ENCODE data around the gene DCP2. TPM values are rescaled to one million over a fixed set of nuclear protein-coding genes. Genes with fewer than 3 reads are reported as not detected.

Gene DCP2
- total RNA-seq, 2 experiments from 2014 or later = 88.9 to 91.0 TPM

DNA sequence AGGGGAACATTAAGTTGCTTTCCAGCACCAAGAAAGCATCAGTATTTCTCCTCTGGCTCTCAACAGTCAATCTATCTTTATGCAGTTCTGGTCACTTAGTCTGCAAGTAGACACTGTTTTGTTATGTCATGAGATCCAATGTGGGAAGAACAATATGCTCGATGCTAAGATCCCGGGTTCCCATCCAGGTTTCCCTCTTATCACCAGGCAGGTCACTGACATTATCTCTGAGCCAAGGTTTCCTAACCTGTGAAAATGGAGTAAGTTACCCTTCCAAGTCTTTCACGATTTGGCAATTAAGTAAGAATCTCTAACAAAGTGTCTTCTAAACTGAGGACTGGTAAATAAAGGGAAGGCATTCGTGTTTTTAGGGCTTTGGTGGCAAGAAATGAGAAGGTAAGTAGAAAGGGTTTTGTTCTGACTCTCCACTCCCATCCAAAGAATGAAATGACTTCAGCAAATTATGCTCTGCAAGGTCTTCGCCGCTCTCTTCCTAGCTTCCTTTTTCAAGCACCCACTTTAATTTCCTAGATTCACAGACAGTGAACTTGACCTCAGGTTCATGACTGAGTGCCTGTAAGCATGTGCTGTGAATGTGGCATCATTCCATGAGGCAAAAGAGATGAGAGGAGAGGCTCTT, 86.4 kb downstream of the DCP2 start:
- Mint-ChIP-seq H3K36me3 (ENCODE audit: low read depth) (no peaks in the 10 kb centered on the region), H3K4me3 (no peak overlapping the region), H3K27me3 (no peaks in the 10 kb centered on the region), H3K4me1 (ENCODE audit: low read depth) (peaks cover 70% of the 10 kb centered on the region), H3K27ac (peak overlapping the region; percentile 64), H3K9me3 (no peaks in the 10 kb centered on the region)
- TF ChIP-seq, protein P1, sequence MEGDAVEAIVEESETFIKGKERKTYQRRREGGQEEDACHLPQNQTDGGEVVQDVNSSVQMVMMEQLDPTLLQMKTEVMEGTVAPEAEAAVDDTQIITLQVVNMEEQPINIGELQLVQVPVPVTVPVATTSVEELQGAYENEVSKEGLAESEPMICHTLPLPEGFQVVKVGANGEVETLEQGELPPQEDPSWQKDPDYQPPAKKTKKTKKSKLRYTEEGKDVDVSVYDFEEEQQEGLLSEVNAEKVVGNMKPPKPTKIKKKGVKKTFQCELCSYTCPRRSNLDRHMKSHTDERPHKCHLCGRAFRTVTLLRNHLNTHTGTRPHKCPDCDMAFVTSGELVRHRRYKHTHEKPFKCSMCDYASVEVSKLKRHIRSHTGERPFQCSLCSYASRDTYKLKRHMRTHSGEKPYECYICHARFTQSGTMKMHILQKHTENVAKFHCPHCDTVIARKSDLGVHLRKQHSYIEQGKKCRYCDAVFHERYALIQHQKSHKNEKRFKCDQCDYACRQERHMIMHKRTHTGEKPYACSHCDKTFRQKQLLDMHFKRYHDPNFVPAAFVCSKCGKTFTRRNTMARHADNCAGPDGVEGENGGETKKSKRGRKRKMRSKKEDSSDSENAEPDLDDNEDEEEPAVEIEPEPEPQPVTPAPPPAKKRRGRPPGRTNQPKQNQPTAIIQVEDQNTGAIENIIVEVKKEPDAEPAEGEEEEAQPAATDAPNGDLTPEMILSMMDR (IDR thresholded peaks at IDR 0.05) = no peak
- ChIA-PET CTCF (interaction anchor here (1.0 to 1.3 kb wide), 5 partner anchors 10 to 316 kb away, joined by 3 to 4 read pairs (median 3); no protein-coding TSS in a partner anchor), POLR2A (interaction anchor here (2.2 kb wide), 1 partner anchor 10 kb away, joined by 10 read pairs; no protein-coding TSS in a partner anchor)
- intact Hi-C loops (cut with micrococcal nuclease) = no loop called here
- ATAC-seq = no peak
- DNase-seq = no peak

DNA sequence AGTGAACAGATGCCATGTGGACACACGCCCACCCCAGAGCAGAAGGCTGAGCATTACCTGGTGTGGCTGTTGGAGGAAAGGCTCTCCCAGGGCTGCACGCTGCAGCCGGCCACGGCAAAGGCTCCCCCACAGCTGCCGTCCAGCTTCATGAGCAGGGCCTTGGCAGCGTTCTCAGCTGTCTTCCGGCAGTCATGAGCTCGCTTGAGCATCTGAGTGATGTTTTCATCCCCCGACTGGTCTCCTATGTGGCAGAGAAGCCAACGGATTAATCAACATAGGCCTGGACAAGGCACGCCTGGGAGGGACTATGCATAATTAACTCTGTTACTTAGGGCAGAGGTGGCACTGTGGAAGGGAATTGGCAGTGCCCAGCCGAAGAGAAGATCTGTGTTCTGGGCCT, 87.3 kb downstream of the DCP2 start:
- peaks cover 70% of the 10 kb centered on the region for H3K4me1 Mint-ChIP-seq (ENCODE audit: low read depth)
- TF ChIP-seq, protein P1 (IDR thresholded peaks at IDR 0.05) = no peak
- DNase-seq = no peak
- no peak overlapping the region for H3K27ac Mint-ChIP-seq
- CTCF ChIA-PET = interaction anchor here (1.1 to 1.5 kb wide), 4 partner anchors 10 to 55 kb away, joined by 3 to 4 read pairs (median 4); no protein-coding TSS in a partner anchor
- H3K4me3 Mint-ChIP-seq = no peak overlapping the region
- no peaks in the 10 kb centered on the region for H3K27me3 Mint-ChIP-seq
- intact Hi-C loops (cut with micrococcal nuclease) = no loop called here
- H3K36me3 Mint-ChIP-seq (ENCODE audit: low read depth) = peaks cover 3% of the 10 kb centered on the region
- ATAC-seq = no peak
- H3K9me3 Mint-ChIP-seq = no peaks in the 10 kb centered on the region
- POLR2A ChIA-PET = interaction anchor here (2.2 kb wide), 1 partner anchor 9 kb away, joined by 10 read pairs; no protein-coding TSS in a partner anchor

DNA sequence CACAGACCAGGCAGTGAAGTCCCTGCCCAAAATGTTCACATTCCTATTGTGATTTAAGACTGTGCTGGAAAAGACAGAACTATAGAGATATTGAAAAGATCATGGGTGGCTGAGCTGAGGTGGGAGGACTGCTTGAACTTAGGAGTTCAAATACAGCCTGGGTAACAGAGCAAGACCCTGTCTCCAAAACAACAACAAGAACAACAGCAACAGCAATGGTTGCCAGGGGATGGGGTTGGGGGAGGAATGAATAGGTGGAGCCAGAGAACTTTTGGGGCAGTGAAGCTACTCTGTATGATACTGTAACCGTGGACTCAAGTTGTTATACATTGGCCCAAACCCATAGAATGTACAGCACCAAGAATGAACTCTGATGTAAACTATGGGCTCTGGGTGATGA, 88.2 kb downstream of the DCP2 start:
- ChIA-PET CTCF (interaction anchor here (0.8 to 1.5 kb wide), 4 partner anchors 9 to 69 kb away, joined by 3 to 4 read pairs (median 4); no protein-coding TSS in a partner anchor), POLR2A (interaction anchor here (0.6 to 2.2 kb wide), 2 partner anchors 8 to 381 kb away, joined by 3 to 10 read pairs; no protein-coding TSS in a partner anchor)
- TF ChIP-seq, protein P1 (IDR thresholded peaks at IDR 0.05) = no peak
- H3K36me3 Mint-ChIP-seq (ENCODE audit: low read depth) = peaks cover 3% of the 10 kb centered on the region
- ATAC-seq (peak; percentile 6), DNase-seq (no peak)
- peaks cover 65% of the 10 kb centered on the region for H3K4me1 Mint-ChIP-seq (ENCODE audit: low read depth)
- H3K27ac Mint-ChIP-seq = no peak overlapping the region
- H3K9me3 Mint-ChIP-seq = no peaks in the 10 kb centered on the region
- intact Hi-C loops (cut with micrococcal nuclease) = no loop called here
- H3K4me3 Mint-ChIP-seq = no peak overlapping the region
- no peaks in the 10 kb centered on the region for H3K27me3 Mint-ChIP-seq

DNA sequence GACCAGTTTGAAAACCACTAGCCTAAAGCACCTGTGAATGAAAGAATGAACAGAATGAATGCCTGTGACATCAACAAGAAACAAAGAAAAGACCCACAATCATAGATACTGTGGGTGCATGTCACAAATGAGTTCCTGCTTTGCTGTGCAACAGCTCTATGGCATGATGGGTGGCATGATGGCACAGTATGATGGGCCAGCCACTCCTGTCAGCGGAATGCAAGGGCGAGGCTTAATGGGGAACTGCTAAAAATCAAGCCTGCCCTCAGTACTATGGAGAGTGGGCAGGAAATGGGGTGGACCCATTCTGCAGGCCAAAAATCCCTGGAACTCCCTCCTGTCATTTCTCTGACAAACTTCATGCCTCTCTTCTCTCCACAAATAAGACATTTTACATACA, 89.0 kb downstream of the DCP2 start:
- TF ChIP-seq, protein P1 (IDR thresholded peaks at IDR 0.05) = no peak
- intact Hi-C loops (cut with micrococcal nuclease) = no loop called here
- ATAC-seq (no peak), DNase-seq (no peak)
- no peaks in the 10 kb centered on the region for H3K9me3 Mint-ChIP-seq
- CTCF ChIA-PET = interaction anchor here (0.8 kb wide), 1 partner anchor 70 kb away, joined by 4 read pairs; no protein-coding TSS in a partner anchor
- no peak overlapping the region for H3K27ac Mint-ChIP-seq
- POLR2A ChIA-PET = no interaction called here
- H3K27me3 Mint-ChIP-seq = no peaks in the 10 kb centered on the region
- peaks cover 3% of the 10 kb centered on the region for H3K36me3 Mint-ChIP-seq (ENCODE audit: low read depth)
- peaks cover 62% of the 10 kb centered on the region for H3K4me1 Mint-ChIP-seq (ENCODE audit: low read depth)
- H3K4me3 Mint-ChIP-seq = no peak overlapping the region

DNA sequence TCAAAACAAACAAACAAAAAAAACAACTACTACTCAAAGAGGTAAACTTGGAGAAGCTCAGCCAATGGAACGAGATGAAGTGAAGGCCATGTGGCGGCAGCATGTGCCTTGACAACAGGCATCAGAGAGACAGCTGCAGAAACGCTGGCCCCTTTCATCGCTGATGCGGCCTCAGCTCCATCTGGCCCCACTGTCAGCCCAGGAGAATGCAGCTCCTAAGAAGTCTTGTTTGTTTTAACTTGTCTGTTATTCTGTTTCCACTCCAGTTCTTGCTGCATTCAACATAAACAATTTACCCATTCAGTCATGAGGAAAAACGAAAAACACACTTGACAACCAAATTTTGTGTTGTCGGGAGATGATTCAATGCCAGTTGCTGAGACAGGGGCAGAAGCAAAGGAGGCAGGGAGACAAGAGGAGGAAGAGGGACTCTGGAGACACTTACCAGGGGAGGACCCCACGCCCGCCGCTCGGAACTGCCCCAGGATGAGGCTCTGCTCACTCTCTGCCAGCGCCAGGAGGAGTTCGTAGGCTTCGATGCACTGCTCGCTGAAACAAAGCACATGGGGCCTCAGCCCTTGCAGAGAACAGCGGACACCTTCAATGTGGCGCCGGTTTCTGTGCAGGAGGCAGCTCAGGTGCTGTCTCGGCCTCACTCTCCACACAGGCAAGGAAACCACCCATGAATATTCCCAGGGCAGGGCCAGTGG, 91.2 kb downstream of the DCP2 start:
- Mint-ChIP-seq H3K36me3 (ENCODE audit: low read depth) (peaks cover 3% of the 10 kb centered on the region), H3K4me3 (no peak overlapping the region), H3K9me3 (no peaks in the 10 kb centered on the region), H3K4me1 (ENCODE audit: low read depth) (peaks cover 44% of the 10 kb centered on the region), H3K27me3 (no peaks in the 10 kb centered on the region), H3K27ac (no peak overlapping the region)
- no peak for DNase-seq
- ChIA-PET CTCF (interaction anchor here (0.9 kb wide), 1 partner anchor 71 kb away, joined by 4 read pairs; no protein-coding TSS in a partner anchor), POLR2A (no interaction called here)
- intact Hi-C loops (cut with micrococcal nuclease) = no loop called here
- ATAC-seq = no peak
- TF ChIP-seq, protein P1 (IDR thresholded peaks at IDR 0.05) = no peak
